Activated CD4-positive, alpha-beta T cell treated with anti-CD3 and anti-CD28 coated beads, Interleukin-2, amount 10 ng/mL, durations not matched to agents 7 days and 5 days (primary cell): ENCODE results near the gene GABRD. TPM values are rescaled to one million over a fixed set of nuclear protein-coding genes. Genes with fewer than 3 reads are reported as not detected.

Source experiments
- CTCF ChIA-PET: fragments of 350-600 bp; sonication (Branson Sonifier 250); formaldehyde crosslinking; loops from one replicate; lab custom pipeline; 2021; ENCODE audit warnings: antibody characterized with exemption; lab: Charles Lee
- POLR2A ChIA-PET: fragments of 350-600 bp; sonication (Branson Sonifier 250); formaldehyde crosslinking; loops from one replicate; lab custom pipeline; 2021; ENCODE audit warnings: antibody characterized with exemption; lab: Charles Lee
- DNase-seq: peaks from one replicate; pipeline ENCODE4 v3.0.0-alpha.2; 2020
- H3K27ac Mint-ChIP-seq: one replicate; pipeline ENCODE4 v1.8.0; 2021; ENCODE audit warnings: mild to moderate bottlenecking, moderate library complexity, mixed read lengths
- H3K27me3 Mint-ChIP-seq: one replicate; pipeline ENCODE4 v1.8.0; 2021; ENCODE audit warnings: mixed read lengths
- H3K36me3 Mint-ChIP-seq: one replicate; pipeline ENCODE4 v1.8.0; 2021; ENCODE audit warnings: low read depth, mixed read lengths
- H3K4me1 Mint-ChIP-seq: one replicate; pipeline ENCODE4 v1.8.0; 2021; ENCODE audit warnings: mixed read lengths
- H3K4me3 Mint-ChIP-seq: one replicate; pipeline ENCODE4 v1.8.0; 2021; ENCODE audit warnings: mild to moderate bottlenecking, moderate library complexity, mixed read lengths
- H3K9me3 Mint-ChIP-seq: one replicate; pipeline ENCODE4 v1.8.0; 2021; ENCODE audit warnings: mixed read lengths
- total RNA-seq, 2 experiments: library from RNA; stranded (reverse); gene quantifications; one replicate each; pipeline ENCODE4 v1.2.3, GENCODE V29; 2021

GABRD gene
- total RNA-seq, 2 experiments from 2014 or later, result not detected

- Mint-ChIP-seq H3K4me1 (no peaks in the 10 kb centered on the region), H3K4me3 (no peak overlapping the region), H3K27me3 (no peaks in the 10 kb centered on the region), H3K27ac (no peak overlapping the region), H3K9me3 (peaks cover 10% of the 10 kb centered on the region), H3K36me3 (peaks cover 3% of the 10 kb centered on the region)
- CTCF ChIA-PET, result no interaction called here
- DNase-seq, result no peak
- POLR2A ChIA-PET, result no interaction called here
Measured at GRCh38 chr1:2072891-2073290, 53.7 kb downstream of the GABRD start.

GRCh38 chr1:2073382-2074230, 54.5 kb downstream of the GABRD start:
- Mint-ChIP-seq H3K4me1 (no peaks in the 10 kb centered on the region), H3K4me3 (no peak overlapping the region), H3K9me3 (peaks cover 17% of the 10 kb centered on the region), H3K36me3 (peaks cover 10% of the 10 kb centered on the region), H3K27ac (no peak overlapping the region), H3K27me3 (no peaks in the 10 kb centered on the region)
- CTCF ChIA-PET, result no interaction called here
- POLR2A ChIA-PET, result no interaction called here
- DNase-seq, result no peak

- no peaks in the 10 kb centered on the region for H3K27me3 Mint-ChIP-seq
- no peak for DNase-seq
- POLR2A ChIA-PET, result no interaction called here
- CTCF ChIA-PET, result no interaction called here
- no peak overlapping the region for H3K27ac Mint-ChIP-seq
- peaks cover 10% of the 10 kb centered on the region for H3K36me3 Mint-ChIP-seq
- peaks cover 18% of the 10 kb centered on the region for H3K9me3 Mint-ChIP-seq
- no peaks in the 10 kb centered on the region for H3K4me1 Mint-ChIP-seq
- no peak overlapping the region for H3K4me3 Mint-ChIP-seq
Measured at GRCh38 chr1:2074396-2074795, 55.3 kb downstream of the GABRD start.

- CTCF ChIA-PET, result no interaction called here
- Mint-ChIP-seq H3K4me1 (no peaks in the 10 kb centered on the region), H3K27ac (no peak overlapping the region), H3K36me3 (peaks cover 10% of the 10 kb centered on the region), H3K27me3 (no peaks in the 10 kb centered on the region), H3K4me3 (no peak overlapping the region), H3K9me3 (peaks cover 22% of the 10 kb centered on the region)
- DNase-seq, result no peak
- POLR2A ChIA-PET, result no interaction called here
Measured at GRCh38 chr1:2074944-2075740, 56.0 kb downstream of the GABRD start.

- no peak overlapping the region for H3K27ac Mint-ChIP-seq
- H3K27me3 Mint-ChIP-seq, result no peaks in the 10 kb centered on the region
- no peaks in the 10 kb centered on the region for H3K4me1 Mint-ChIP-seq
- POLR2A ChIA-PET, result no interaction called here
- no peak overlapping the region for H3K4me3 Mint-ChIP-seq
- peaks cover 23% of the 10 kb centered on the region for H3K9me3 Mint-ChIP-seq
- CTCF ChIA-PET, result no interaction called here
- DNase-seq, result no peak
- peaks cover 10% of the 10 kb centered on the region for H3K36me3 Mint-ChIP-seq
Measured at GRCh38 chr1:2076826-2077225, 57.7 kb downstream of the GABRD start.

- H3K4me1 Mint-ChIP-seq, result no peaks in the 10 kb centered on the region
- no peak overlapping the region for H3K27ac Mint-ChIP-seq
- H3K36me3 Mint-ChIP-seq, result peaks cover 10% of the 10 kb centered on the region
- ChIA-PET CTCF (no interaction called here), POLR2A (no interaction called here)
- no peak for DNase-seq
- peaks cover 23% of the 10 kb centered on the region for H3K9me3 Mint-ChIP-seq
- no peak overlapping the region for H3K4me3 Mint-ChIP-seq
- H3K27me3 Mint-ChIP-seq, result no peaks in the 10 kb centered on the region
Measured at GRCh38 chr1:2078170-2078569, 59.0 kb downstream of the GABRD start.

GRCh38 chr1:2079396-2080085, 60.4 kb downstream of the GABRD start:
- no peak for DNase-seq
- Mint-ChIP-seq H3K4me1 (no peaks in the 10 kb centered on the region), H3K27me3 (no peaks in the 10 kb centered on the region), H3K9me3 (peaks cover 23% of the 10 kb centered on the region), H3K27ac (no peak overlapping the region), H3K36me3 (peaks cover 10% of the 10 kb centered on the region), H3K4me3 (no peak overlapping the region)
- ChIA-PET CTCF (interaction anchor here (1.3 kb wide), 1 partner anchor 95 kb away, joined by 3 read pairs; no protein-coding TSS in a partner anchor), POLR2A (no interaction called here)

- no peak for DNase-seq
- H3K9me3 Mint-ChIP-seq, result peaks cover 23% of the 10 kb centered on the region
- peaks cover 10% of the 10 kb centered on the region for H3K36me3 Mint-ChIP-seq
- ChIA-PET POLR2A (no interaction called here), CTCF (no interaction called here)
- H3K27ac Mint-ChIP-seq, result no peak overlapping the region
- no peaks in the 10 kb centered on the region for H3K4me1 Mint-ChIP-seq
- no peaks in the 10 kb centered on the region for H3K27me3 Mint-ChIP-seq
- no peak overlapping the region for H3K4me3 Mint-ChIP-seq
Measured at GRCh38 chr1:2080140-2080539, 61.0 kb downstream of the GABRD start.

Other genes starting within 250 kb of the GABRD start
- 10 to 100 TPM; 76.6 to 78.7 TPM for gene NADK, start 240.9 kb upstream of the GABRD start, total RNA-seq
- 100 to 1,000 TPM; 368 to 454 TPM for gene GNB1, start 128.3 kb upstream of the GABRD start, total RNA-seq
- gene CALML6, start 104.1 kb upstream of the GABRD start, total RNA-seq, result under 1 TPM; 0.27 to 0.47 TPM
- not detected for gene TMEM52, start 100.1 kb upstream of the GABRD start, total RNA-seq
- not detected for gene CFAP74, start 15.6 kb upstream of the GABRD start, total RNA-seq
- gene PRKCZ, start 31.1 kb downstream of the GABRD start, total RNA-seq, result 1 to 10 TPM; 5.1 to 5.6 TPM
- 10 to 100 TPM; 61.3 to 66.2 TPM for gene FAAP20, start 175.4 kb downstream of the GABRD start, total RNA-seq
- gene SKI, start 209.0 kb downstream of the GABRD start, total RNA-seq, result 10 to 100 TPM; 60.7 to 62.0 TPM